ACC112 (cell line): ENCODE results near the gene ANKDD1B.
A peak's percentile ranks its signal among the peaks of the same experiment; 100 is the strongest.
"Not testable (repeated sequence)": the region's sequence is repeated elsewhere in the genome, so short reads cannot be mapped to it uniquely, and the experiment has no call there.

ENCODE experiments used
- H2AFZ ChIP-seq: fragments of 200-600 bp; sonication (generic); one replicate; pipeline ENCODE4 v1.6.0; 2017; ENCODE audit warnings: antibody characterized with exemption, low read length; ENCODE audit not compliant: unreplicated experiment
- H3K27ac ChIP-seq: fragments of 200-600 bp; sonication (generic); 2 replicates; pipeline ENCODE4 v1.5.1; 2014; ENCODE audit warnings: low read depth, mild to moderate bottlenecking, antibody characterized with exemption, low read length, moderate library complexity
- H3K27me3 ChIP-seq: fragments of 200-600 bp; sonication (generic); 2 replicates; pipeline ENCODE4 v1.6.1; 2014; ENCODE audit warnings: mild to moderate bottlenecking, antibody characterized with exemption, low read length, moderate library complexity, mixed read lengths; ENCODE audit not compliant: insufficient read depth
- H3K36me3 ChIP-seq: fragments of 200-600 bp; sonication (generic); 2 replicates; pipeline ENCODE4 v1.6.1; 2016; ENCODE audit warnings: mild to moderate bottlenecking, antibody characterized with exemption, low read length, moderate library complexity, mixed read lengths; ENCODE audit not compliant: insufficient read depth
- H3K4me1 ChIP-seq: fragments of 200-600 bp; sonication (generic); one replicate; pipeline ENCODE4 v1.6.1; 2016; ENCODE audit warnings: low read length, mixed read lengths; ENCODE audit not compliant: insufficient read depth, unreplicated experiment, control insufficient read depth
- H3K4me3 ChIP-seq: fragments of 200-600 bp; sonication (generic); 2 replicates; pipeline ENCODE4 v1.5.1; 2014; ENCODE audit warnings: mild to moderate bottlenecking, low read depth, low read length
- H3K79me2 ChIP-seq: fragments of 200-600 bp; sonication (generic); one replicate; pipeline ENCODE4 v1.6.0; 2016; ENCODE audit warnings: low read length; ENCODE audit not compliant: control insufficient read depth, unreplicated experiment, insufficient read depth

Gene ANKDD1B

DNA sequence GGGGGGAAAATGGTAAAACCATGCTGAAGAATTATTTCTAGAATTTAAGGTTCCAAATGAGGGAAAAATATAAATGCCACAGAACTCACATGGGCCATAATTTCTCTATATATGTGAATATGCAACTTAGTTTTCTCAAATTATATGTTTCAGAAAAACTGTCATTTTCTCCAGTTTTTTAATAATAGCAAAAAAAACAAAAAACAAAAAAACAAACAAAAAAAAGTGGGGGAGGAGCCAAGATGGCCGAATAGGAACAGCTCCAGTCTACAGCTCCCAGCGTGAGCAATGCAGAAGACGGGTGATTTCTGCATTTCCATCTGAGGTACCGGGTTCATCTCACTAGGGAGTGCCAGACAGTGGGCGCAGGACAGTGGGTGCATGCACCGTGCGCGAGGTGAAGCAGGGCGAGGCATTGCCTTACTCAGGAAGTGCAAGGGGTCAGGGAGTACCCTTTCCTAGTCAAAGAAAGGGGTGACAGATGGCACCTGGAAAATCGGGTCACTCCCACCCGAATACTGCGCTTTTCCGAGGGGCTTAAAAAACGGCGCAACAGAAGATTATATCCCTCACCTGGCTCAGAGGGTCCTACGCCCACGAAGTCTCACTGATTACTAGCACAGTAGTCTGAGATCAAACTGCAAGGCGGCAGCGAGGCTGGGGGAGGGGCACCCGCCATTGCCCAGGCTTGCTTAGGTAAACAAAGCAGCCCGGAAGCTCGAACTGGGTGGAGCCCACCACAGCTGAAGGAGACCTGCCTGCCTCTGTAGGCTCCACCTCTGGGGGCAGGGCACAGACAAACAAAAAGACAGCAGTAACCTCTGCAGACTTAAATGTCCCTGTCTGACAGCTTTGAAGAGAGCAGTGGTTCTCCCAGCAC is 84.5 kb downstream of the ANKDD1B start:
- not testable (repeated sequence) for H3K4me1 ChIP-seq, H3K4me3 ChIP-seq, H3K36me3 ChIP-seq, H3K27ac ChIP-seq, H3K27me3 ChIP-seq, H3K79me2 ChIP-seq, H2AFZ ChIP-seq

DNA sequence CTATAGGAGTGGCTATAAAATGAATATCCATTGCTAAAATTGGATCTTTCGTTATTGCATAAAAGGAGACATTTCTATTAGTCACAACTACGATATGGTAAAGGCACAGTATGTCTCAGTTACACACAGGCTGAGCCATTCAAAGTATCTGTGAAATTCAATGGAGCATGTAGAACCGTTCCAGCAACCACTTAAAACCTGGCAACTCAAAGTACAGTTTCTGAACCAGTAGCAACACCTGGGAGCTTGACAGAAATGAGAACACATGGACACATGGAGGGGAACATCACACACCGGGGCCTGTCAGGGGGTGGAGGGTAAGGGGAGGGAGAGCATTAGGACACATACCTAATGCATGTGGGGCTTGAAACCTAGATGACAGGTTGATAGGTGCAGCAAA is 90.6 kb downstream of the ANKDD1B start:
- Histone ChIP-seq H3K27ac (no peak overlapping the region), H3K79me2 (no peaks in the 10 kb centered on the region), H3K27me3 (no peaks in the 10 kb centered on the region), H3K4me1 (no peaks in the 10 kb centered on the region), H2AFZ (no peak overlapping the region), H3K4me3 (no peak overlapping the region), H3K36me3 (peaks cover 19% of the 10 kb centered on the region)

DNA sequence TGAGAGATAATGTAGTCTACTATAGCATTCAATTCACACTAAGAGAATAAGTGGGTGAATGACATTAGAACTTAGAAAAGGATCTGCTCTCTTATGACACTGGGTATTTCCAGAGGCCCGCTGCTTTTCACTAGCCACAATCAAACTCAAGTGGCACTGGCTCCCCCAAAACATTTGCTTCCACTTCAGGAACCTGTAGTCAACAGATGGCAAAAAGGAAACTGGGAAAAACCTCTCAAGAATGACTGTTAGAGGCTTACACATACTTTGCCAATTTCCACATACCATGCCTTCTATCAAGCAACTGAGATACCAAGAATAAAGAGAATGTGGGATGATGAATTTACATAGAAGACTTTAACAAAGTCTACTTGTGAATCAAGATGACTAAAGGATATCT is 94.8 kb downstream of the ANKDD1B start:
- Histone ChIP-seq H3K4me1 (peaks cover 8% of the 10 kb centered on the region), H2AFZ (no peak overlapping the region), H3K36me3 (peaks cover 19% of the 10 kb centered on the region), H3K4me3 (no peak overlapping the region), H3K27me3 (no peaks in the 10 kb centered on the region), H3K79me2 (peaks cover 6% of the 10 kb centered on the region), H3K27ac (no peak overlapping the region)

DNA sequence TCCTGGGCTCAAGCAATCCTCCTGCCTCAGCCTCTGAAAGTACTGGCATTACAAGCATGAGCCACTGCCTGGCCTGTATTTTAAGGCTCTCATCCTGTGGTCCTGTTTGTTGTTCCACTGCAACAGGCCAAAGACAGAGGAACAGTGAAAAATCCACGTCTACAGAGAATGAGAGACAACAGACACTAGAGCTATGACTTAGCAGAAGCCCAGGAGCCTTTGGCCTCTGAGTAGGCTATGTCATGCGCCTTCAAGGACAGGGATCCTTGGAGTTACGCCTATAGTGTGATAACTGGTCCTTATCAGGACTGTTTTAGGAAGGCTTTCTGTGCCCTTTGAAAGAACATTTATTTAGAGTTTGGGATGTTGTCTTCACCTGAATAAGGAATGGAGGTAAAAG is 95.5 kb downstream of the ANKDD1B start:
- Histone ChIP-seq H3K4me1 (peaks cover 8% of the 10 kb centered on the region), H3K27ac (no peak overlapping the region), H3K79me2 (peaks cover 12% of the 10 kb centered on the region), H3K36me3 (peaks cover 20% of the 10 kb centered on the region), H3K4me3 (no peak overlapping the region), H3K27me3 (no peaks in the 10 kb centered on the region), H2AFZ (no peak overlapping the region)

DNA sequence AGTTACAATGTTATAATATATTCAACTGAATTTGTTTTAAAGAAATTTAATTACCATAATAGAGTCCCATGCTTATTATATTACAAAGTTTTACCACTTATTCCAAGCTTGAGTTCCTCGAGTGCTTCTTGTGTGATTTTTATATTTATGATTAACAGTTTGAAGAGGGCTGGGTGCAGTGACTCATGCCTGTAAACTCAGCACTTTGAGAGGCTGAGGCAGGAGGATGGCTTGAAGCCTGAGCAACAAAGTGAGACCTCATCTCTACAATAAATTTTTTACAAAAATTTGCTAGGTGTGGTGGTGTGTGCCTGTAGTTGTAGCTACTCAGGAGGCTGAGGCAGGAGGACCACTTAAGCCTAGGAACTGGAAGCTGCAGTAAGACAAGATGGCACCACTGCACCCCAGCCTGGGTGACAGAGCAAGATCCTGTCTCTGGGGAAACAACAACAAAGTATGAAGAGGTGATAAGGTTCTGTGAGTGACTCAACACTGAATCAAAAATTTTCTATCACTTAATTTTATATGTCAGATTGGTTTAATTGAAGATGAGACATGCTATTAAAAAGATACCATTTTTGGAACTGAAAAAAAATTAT is 96.8 kb downstream of the ANKDD1B start:
- peaks cover 14% of the 10 kb centered on the region for H3K36me3 ChIP-seq
- H2AFZ ChIP-seq = no peak overlapping the region
- peaks cover 18% of the 10 kb centered on the region for H3K79me2 ChIP-seq
- peaks cover 8% of the 10 kb centered on the region for H3K4me1 ChIP-seq
- no peaks in the 10 kb centered on the region for H3K27me3 ChIP-seq
- H3K4me3 ChIP-seq = no peak overlapping the region
- H3K27ac ChIP-seq = no peak overlapping the region; the same call in 1 of the 2 replicates

DNA sequence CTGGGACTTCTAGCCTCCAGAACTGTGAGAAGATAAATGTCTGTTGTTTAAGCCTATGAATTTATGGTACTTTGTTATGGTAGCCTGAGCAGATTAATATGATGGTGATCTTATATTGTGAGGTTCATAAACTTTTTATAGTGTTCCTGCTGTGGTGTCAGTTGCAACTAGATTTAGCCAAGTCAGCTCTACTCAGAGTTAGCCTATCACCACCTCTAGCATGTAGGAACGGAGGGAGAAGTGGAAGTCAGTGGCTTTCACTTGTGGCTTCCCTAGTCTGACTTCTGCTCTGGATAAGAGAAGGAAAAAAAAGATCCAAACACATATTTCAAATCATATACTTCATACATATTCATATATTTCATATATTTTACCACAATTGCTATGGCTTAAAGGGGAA is 99.4 kb downstream of the ANKDD1B start:
- H3K27ac ChIP-seq = no peak overlapping the region
- no peak overlapping the region for H2AFZ ChIP-seq
- peaks cover 13% of the 10 kb centered on the region for H3K36me3 ChIP-seq
- H3K4me3 ChIP-seq = no peak overlapping the region
- H3K4me1 ChIP-seq = peaks cover 11% of the 10 kb centered on the region
- H3K79me2 ChIP-seq = peaks cover 42% of the 10 kb centered on the region
- H3K27me3 ChIP-seq = no peaks in the 10 kb centered on the region

DNA sequence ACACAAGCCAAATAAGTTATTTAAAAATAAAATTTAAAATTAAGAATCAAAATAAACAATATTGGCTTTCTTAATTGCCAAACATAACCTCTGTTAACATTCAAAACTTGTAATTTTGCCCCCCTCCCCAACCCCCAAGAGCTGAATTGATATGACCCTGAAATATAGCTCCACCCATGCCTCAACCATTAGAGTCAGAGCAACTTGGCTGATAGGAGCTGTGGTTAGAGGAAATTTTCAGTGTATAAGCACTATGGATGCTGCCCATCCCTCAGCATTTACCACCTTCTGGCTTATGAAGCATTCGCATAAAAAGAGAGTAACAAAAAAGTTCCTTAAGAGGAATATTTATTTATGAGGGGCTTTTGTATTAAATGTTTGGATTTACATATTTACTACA is 99.9 kb downstream of the ANKDD1B start:
- peaks cover 13% of the 10 kb centered on the region for H3K36me3 ChIP-seq

DNA sequence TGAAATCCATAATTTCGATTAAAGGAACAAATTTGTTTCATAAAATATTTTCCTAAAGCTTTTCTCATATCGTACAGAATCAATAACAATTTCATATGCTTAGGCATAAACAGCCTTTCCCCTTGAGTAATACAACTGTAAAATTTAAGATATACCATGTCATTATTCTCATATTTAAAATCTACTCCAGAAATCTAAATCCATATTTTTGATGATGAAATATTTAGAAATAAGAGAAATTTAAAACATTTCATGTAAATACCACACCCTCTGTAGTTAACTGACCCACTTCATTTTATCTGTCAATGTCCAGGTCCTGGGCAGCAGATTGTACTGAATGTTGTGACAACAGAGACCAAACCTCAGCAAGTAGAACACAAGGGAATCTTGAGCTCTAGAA is 100.8 kb downstream of the ANKDD1B start:
- Histone ChIP-seq H3K79me2 (peaks cover 53% of the 10 kb centered on the region), H3K36me3 (peaks cover 13% of the 10 kb centered on the region), H3K27ac (no peak overlapping the region), H3K27me3 (no peaks in the 10 kb centered on the region), H3K4me1 (peaks cover 17% of the 10 kb centered on the region), H2AFZ (no peak overlapping the region), H3K4me3 (no peak overlapping the region)

More for the DNA sequence above, 99.9 kb downstream of the ANKDD1B start:
- Histone ChIP-seq H3K4me3 (no peak overlapping the region), H3K4me1 (peaks cover 16% of the 10 kb centered on the region), H3K27ac (no peak overlapping the region), H2AFZ (no peak overlapping the region), H3K79me2 (peaks cover 47% of the 10 kb centered on the region), H3K27me3 (no peaks in the 10 kb centered on the region)

DNA sequence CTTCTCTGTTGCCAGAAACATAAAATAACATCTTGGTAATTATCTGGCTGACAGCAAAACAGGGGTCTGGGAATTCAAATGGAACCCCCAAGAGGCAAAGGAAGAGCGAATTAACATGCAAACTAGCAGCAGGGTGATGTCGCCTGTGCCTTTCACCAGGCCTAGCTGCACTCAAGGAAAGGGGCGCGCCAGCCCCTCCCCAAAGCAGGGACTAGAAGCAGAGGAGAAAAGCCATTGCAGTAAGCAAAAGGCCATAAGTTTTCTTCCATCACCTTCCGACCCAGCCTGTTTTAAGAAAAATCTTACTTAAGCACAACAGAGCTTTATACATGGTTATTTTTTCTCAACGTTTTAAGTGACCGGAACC is 105.4 kb downstream of the ANKDD1B start:
- H3K79me2 ChIP-seq = peaks cover 42% of the 10 kb centered on the region
- H3K36me3 ChIP-seq = peaks cover 11% of the 10 kb centered on the region; the same call in 1 of the 2 replicates
- peak overlapping the region; percentile 89 for H3K4me3 ChIP-seq
- H3K4me1 ChIP-seq = peaks cover 10% of the 10 kb centered on the region
- peak overlapping the region; percentile 73 for H3K27ac ChIP-seq
- H3K27me3 ChIP-seq = peaks cover 24% of the 10 kb centered on the region; the same call in 1 of the 2 replicates
- peak overlapping the region; percentile 89 for H2AFZ ChIP-seq

DNA sequence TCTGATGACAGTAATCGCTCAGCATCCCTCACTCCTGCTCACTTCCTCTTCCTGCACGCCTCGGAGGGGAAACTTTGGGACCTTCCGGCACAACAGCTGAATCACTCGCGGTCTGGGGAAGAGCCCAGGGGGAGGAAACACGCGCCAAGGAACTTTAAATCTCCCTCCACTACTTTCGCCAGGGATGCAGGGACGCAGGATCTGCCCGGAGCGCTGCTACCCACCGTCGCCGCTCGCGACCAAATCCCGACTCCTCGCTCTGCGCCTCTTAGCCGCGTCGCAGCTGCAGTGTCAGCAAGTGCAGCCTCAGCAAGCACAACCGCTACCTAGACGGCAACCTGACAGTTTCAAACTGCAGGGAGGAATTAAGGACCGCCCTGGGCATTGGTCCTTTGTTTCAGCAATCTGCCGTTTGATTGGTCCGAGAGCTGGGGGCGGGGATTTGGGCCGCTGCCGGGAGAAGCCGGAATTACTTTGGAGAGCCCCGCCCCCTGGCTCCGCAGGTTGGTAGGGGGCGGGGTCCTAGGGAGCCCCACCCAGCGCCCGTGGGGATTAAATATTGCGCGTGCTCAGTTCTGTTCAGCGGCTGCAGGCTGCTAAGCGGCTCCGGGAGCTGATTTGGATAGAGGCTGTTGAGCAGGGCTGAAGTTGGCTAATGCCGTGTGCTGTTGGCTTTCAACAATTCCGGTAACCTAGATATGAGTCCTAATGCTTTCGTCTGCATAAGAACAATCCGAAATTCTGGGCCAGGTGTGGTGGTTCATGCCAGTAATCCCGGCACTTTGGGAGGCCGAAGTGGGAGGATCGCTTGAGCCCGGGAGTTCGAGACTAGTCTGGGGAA is 106.0 kb downstream of the ANKDD1B start, which contains the start of gene POC5:
Gene POC5, minus strand, starts transcription at position 356 of the 841 bp plus-strand sequence. CDS start 4,500 bp downstream, outside the sequence.
- Histone ChIP-seq H2AFZ (peak within 1 kb of the TSS; percentile 89), H3K36me3 (peaks cover 5% of the 10 kb centered on the region; the same call in 1 of the 2 replicates), H3K27me3 (peaks cover 24% of the 10 kb centered on the region; the same call in 1 of the 2 replicates), H3K4me3 (peak within 1 kb of the TSS; percentile 89), H3K27ac (peak within 1 kb of the TSS; percentile 73), H3K79me2 (peaks cover 39% of the 10 kb centered on the region), H3K4me1 (peaks cover 10% of the 10 kb centered on the region)
